Left cardiac atrium (tissue), 4 donors: ENCODE results near the gene MFSD6. TPM values are rescaled to one million over a fixed set of nuclear protein-coding genes. Genes with fewer than 3 reads are reported as not detected.
A peak's percentile ranks its signal among the peaks of the same experiment; 100 is the strongest.
"Not testable (repeated sequence)": the region's sequence is repeated elsewhere in the genome, so short reads cannot be mapped to it uniquely, and the experiment has no call there.

Experiments
- ATAC-seq, 2 donors: fragments of 200-7000 bp; cut with Tn5 transposase; one replicate each; pipeline ENCODE4 v1.9.1; 2020; ENCODE audit warnings: mild to moderate bottlenecking in 2 of 2, moderate library complexity in 2 of 2
- DNase-seq: peaks from one replicate; pipeline ENCODE4 v3.0.0-alpha.2; 2020
- intact Hi-C, 2 donors: fragments of 100-400 bp; cut with DNase I; formaldehyde crosslinking; loops; one replicate each; pipeline versions ENCODE4 v1.14.1 to v1.15.1; 2022 to 2023
- total RNA-seq, 2 donors: library from RNA; stranded (reverse); fragmentation: NEBNext Ultra II Directional; extraction: Animal tissue kit (Norgen Biotek cat#: 25700); gene quantifications; one replicate each; pipeline ENCODE4 v1.2.1, GENCODE V29; 2021
- donor health status: DM: no; HTN: yes; CAD: no.
- donor health status: DM: no; HTN: yes; CAD: no; lungs with severe emphysema.
- donor health status: DM: yes; HTN: yes; CAD: no.
- donor health status: Dilated cardiomyopathy.

The MFSD6 gene
- total RNA-seq, 2 donors from 2014 or later = 26.7 to 29.8 TPM

GRCh38 chr2:190486037-190486623, 78.0 kb downstream of the MFSD6 start:
- ATAC-seq = peak in 1 of 2 donors; percentile 49
- intact Hi-C loops = no loop called here
- DNase-seq = no peak

GRCh38 chr2:190488516-190489233, 80.5 kb downstream of the MFSD6 start:
- ATAC-seq = no peak
- intact Hi-C loops = no loop called here

GRCh38 chr2:190489475-190489874, 81.3 kb downstream of the MFSD6 start:
- intact Hi-C loops = no loop called here
- ATAC-seq (no peak), DNase-seq (no peak)

More at GRCh38 chr2:190488516-190489233, 80.5 kb downstream of the MFSD6 start:
- no peak for DNase-seq

- intact Hi-C loops = no loop called here
- DNase-seq (no peak), ATAC-seq (no peak)
Measured at GRCh38 chr2:190490502-190490901, 82.3 kb downstream of the MFSD6 start.

GRCh38 chr2:190493095-190493494, 84.9 kb downstream of the MFSD6 start:
- intact Hi-C loops = no loop called here

GRCh38 chr2:190494600-190495227, 86.6 kb downstream of the MFSD6 start:
- intact Hi-C loops, ATAC-seq, DNase-seq: not testable (repeated sequence)

More at GRCh38 chr2:190493095-190493494, 84.9 kb downstream of the MFSD6 start:
- no peak for ATAC-seq
- DNase-seq = no peak

GRCh38 chr2:190497428-190497827, 89.3 kb downstream of the MFSD6 start:
- ATAC-seq (no peak), DNase-seq (no peak)
- intact Hi-C loops = no loop called here

- ATAC-seq (no peak), DNase-seq (no peak)
- intact Hi-C loops = no loop called here
Measured at GRCh38 chr2:190499273-190499672, 91.1 kb downstream of the MFSD6 start.

- intact Hi-C loops = no loop called here
- DNase-seq = no peak
- no peak for ATAC-seq
Measured at GRCh38 chr2:190500054-190500502, 91.9 kb downstream of the MFSD6 start.

GRCh38 chr2:190501231-190501630, 93.1 kb downstream of the MFSD6 start:
- intact Hi-C loops = no loop called here
- ATAC-seq = no peak
- no peak for DNase-seq

- intact Hi-C loops = no loop called here
- DNase-seq (no peak), ATAC-seq (no peak)
Measured at GRCh38 chr2:190501702-190502407, 93.7 kb downstream of the MFSD6 start.

- intact Hi-C loops = no loop called here
- DNase-seq (no peak), ATAC-seq (peak in 1 of 2 donors; percentile 24)
Measured at GRCh38 chr2:190503088-190503487, 94.9 kb downstream of the MFSD6 start.

- ATAC-seq = no peak
- intact Hi-C loops = no loop called here
Measured at GRCh38 chr2:190504912-190505311, 96.8 kb downstream of the MFSD6 start.

GRCh38 chr2:190505696-190506095, 97.5 kb downstream of the MFSD6 start:
- ATAC-seq (no peak), DNase-seq (no peak)
- intact Hi-C loops = no loop called here

More at GRCh38 chr2:190504912-190505311, 96.8 kb downstream of the MFSD6 start:
- no peak for DNase-seq

- DNase-seq (no peak), ATAC-seq (no peak)
- intact Hi-C loops = no loop called here
Measured at GRCh38 chr2:190506666-190507065, 98.5 kb downstream of the MFSD6 start.

GRCh38 chr2:190507135-190507534, 99.0 kb downstream of the MFSD6 start:
- DNase-seq (no peak), ATAC-seq (no peak)
- intact Hi-C loops = no loop called here

GRCh38 chr2:190509895-190510294, 101.7 kb downstream of the MFSD6 start:
- DNase-seq, ATAC-seq: not testable (repeated sequence)
- intact Hi-C loops = loop anchor here in 1 of 2 donors (2.0 to 10.0 kb wide), 2 partner anchors 127 to 425 kb away; no protein-coding TSS in a partner anchor

- ATAC-seq (peak; percentile 37 to 53), DNase-seq (no peak)
- intact Hi-C loops = loop anchor here in 1 of 2 donors (2.0 to 10.0 kb wide), 2 partner anchors 128 to 426 kb away; no protein-coding TSS in a partner anchor
Measured at GRCh38 chr2:190511104-190511503, 102.9 kb downstream of the MFSD6 start.

- ATAC-seq (no peak), DNase-seq (no peak)
- intact Hi-C loops = loop anchor here in 1 of 2 donors (10.0 kb wide), 1 partner anchor 428 kb away; no protein-coding TSS in a partner anchor
Measured at GRCh38 chr2:190512539-190513095, 104.5 kb downstream of the MFSD6 start.
